NCI-H345 (cell line): Measurements from ENCODE around the gene PIK3R6.
"Not testable (repeated sequence)": the region's sequence is repeated elsewhere in the genome, so short reads cannot be mapped to it uniquely, and the experiment has no call there.

Experiments
- DNase-seq: peaks from one replicate; lab custom pipeline; 2025; lab: John Stamatoyannopoulos, UW

PIK3R6 gene

GRCh38 chr17:8825802-8826201, 41.7 kb downstream of the PIK3R6 start:
- no peak for DNase-seq

DNA sequence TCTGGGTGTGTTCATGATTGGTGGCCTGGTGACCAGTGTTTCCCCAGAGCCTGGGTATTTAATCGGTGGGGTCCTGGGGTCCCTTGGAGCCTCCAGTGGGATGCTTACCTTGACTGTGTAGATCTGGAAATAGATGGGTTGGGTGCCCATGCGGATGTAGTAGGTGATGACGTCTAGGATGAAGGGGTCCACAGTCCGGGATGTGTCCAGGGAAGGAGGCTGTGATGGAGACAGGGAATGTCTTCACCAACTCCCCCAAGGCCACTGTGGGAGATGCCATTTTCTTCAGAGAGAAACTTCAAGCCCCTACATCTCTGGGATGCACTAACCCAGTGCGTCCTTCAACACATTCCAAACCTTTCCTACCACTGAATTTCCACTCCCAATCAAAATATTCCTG, 44.2 kb downstream of the PIK3R6 start:
- no peak for DNase-seq

GRCh38 chr17:8822401-8823035, 45.0 kb downstream of the PIK3R6 start:
- no peak for DNase-seq

- no peak for DNase-seq
These were observed 45.9 kb downstream of the PIK3R6 start for GRCh38 chr17:8821446-8822105.

GRCh38 chr17:8820311-8821010, 47.0 kb downstream of the PIK3R6 start:
- no peak for DNase-seq

GRCh38 chr17:8818654-8819330, 48.7 kb downstream of the PIK3R6 start:
- DNase-seq = no peak

DNA sequence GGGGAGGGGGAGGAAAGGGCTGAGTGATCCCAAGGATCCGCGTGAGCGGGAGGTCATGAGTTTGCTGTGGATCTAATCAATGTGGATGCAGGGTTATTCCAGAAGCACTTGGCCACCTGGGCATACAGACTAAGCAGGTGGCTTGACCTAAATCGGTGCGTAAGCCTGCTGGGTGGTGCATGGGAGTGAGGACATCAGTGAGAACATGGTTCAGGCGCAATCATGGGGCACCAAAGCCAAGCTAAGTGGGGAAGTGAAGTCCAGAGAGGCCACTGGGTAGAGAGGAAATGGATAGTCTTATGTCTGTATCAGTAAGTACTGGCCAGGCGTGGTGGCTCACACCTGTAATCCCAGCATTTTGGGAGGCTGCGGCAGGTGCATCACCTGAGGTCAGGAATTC, 49.4 kb downstream of the PIK3R6 start:
- DNase-seq = no peak

- DNase-seq = no peak
These were observed 60.4 kb downstream of the PIK3R6 start for GRCh38 chr17:8806926-8807550.

- DNase-seq = no peak
These were observed 61.1 kb downstream of the PIK3R6 start for GRCh38 chr17:8806253-8806925.

DNA sequence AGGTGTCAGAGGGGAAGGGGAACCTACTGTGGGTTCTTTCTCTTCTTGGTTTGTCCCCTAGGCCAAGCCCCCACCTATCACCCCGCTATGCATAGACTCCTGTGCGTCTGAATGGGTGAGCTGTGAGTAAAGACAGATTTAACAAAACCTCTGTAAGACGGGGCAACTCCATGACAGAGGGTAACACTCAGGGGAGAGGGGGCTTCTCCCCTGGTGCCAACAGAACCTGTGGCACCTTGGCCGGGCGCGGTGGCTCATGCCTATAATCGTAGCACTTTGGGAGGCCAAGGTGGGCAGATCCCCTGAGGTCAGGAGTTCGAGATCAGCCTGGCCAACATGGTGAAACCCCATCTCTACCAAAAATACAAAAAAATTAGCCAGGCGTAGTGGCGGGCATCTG, 62.1 kb downstream of the PIK3R6 start:
- not testable (repeated sequence) for DNase-seq

DNA sequence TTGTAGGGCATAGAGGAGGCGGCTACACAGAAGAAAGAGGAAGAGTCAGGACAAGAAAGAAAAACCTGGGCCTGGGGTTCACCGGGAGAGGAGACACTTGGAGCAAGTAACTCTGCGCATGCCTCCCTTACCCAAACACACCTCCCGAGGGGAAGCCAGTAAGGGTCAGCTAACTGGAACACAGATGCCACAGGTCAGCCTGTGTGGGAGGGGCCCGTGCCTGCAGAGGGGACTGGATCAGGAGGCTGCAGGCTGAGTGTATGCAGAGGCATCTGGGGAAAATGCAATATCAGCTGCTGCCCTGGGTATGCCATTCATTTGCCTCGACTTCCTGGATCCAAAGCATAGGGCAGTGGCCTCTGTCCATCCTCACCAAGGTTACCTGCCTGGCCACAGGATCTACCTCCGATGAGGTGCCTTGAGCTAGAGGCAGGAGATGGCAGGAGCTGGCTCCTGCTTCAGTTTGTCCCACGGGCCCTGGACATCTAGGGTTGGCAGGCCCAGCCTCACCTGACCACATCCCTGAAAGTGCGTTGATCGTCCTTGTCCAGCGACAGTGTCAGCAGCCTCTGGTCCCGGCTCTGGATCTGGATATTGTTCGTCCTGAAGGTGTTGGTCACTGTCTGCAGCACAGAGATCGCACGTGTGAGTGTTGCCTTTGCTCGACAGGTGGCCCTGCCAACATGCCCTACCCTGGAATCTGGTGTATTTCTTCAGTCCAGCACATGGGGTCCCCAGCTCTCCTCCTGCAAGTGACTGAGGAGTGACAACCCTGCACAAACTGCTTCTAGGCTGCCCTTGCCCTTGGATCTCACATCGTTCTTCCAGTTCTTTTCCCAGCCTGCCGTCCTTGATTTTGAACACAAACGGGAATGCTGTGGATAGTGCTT, 63.7 kb downstream of the PIK3R6 start:
- no peak for DNase-seq

DNA sequence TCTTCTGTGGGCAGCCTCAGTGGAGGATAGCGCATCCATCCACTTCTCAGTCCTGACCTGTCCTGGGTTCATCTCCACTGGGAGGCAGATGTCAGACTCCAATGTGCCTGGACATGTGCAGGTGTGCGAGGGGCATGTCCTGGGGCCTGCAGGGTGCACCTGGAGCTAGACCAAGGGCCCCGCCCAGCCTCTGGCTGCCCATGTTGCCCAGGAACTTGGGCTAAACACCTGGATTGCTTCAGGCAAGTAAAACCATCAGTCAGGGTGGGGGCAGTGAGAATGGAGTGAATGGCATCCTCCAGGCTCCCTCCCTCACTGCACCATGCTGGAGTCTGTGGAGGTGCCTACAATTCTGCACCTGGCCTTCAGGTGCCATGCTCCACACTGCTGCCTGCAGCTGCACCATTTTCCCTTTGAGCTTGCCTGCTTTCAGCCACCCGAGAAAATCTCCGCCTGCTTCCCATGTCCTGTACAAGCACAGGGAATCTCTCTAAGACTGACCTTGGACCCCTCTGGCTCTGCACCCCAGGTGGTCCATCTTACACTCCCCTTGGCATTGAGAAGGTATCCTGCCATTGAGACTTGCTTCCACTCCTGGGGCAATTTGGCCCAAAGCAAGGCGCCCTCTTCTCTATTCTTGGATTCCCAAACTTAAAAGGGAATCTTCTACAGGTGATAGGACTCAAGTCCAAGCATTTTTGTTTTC, 66.2 kb downstream of the PIK3R6 start:
- DNase-seq = no peak

DNA sequence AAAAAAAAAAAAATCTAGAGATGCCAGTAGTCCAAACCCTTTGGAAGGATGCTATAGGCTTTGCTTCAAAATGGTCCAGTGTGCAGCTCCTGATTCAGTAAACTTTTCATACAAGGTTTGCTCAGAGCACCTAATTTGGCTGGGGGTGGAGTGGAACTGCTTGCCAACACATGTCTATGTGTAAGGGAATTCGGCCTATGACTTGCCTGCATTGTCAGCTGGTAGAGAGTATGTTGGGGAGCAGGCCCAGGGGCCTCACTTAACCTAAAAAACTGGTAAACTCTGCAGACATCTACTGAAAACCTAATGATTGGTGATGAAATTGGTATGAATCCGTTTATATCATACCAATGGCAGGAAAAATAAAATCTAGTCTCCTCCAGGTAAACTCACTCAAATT, 66.8 kb downstream of the PIK3R6 start:
- DNase-seq = no peak

DNA sequence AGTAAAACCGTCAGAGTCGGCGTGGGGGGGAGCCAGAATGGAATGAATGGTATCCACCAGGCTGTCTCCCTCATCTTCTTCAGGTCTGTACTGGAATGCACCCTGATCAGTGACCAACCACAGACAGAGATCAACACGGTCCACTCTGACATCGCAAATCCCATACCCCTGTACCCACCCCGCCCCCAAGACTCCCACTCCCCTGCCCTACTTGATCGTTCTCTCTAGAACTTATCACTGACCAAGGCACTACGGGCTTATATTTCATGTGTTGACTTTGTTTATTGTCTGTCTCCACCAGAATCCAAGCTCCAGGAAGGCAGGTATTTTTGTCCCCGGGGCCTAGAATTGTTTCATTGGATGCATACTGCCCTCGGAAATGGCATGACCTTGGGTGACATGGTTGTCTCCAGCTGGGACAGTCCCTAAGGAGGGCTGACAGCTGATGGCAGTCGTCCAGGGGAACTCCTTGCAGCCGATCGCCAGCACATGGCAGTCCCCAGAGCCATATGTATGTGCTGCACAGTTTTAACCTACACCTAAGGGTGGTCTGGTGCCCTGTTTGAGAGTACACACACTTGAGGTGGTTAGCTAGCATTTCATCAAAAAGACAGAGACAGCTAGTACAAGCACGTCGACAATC, 67.8 kb downstream of the PIK3R6 start:
- no peak for DNase-seq

DNA sequence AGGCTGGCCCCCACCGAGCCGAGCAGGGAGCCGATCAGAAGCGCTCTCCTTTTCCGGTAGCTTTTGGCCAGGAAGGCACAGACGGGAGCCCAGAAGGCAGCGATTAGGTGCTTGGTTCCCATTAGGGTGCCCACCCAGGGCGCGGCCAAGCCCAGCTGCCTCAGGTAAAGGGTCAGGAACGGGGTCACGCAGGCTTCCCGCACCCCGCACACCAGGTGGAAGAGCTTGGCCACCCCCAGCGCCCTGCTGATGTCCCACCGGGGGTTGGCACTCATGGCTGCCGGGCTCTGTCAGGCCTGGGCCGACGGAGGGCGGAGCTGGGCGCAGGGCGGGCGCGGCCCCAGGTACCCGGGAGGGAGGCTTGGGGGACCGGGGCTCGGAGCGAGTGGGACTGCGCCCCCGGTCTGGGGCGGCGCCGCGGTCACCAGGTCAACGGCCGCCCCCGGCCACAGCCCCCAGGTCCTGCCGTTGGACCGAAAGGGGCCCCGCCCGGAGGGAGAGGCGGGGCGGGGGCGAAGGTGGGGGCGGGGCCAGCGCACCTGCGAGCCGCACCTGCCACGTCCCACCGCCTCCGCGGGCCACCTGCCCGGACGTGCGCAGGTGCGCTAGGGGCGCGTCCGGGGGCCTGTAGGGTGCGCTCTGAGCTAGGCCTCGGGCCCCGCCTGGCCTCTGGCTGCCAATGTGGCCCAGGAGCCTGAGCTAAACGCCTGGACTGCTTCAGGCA, 68.5 kb downstream of the PIK3R6 start, which contains the start of gene MFSD6L:
TSS of gene MFSD6L (minus strand) at position 520 of the 724 bp plus-strand sequence. CDS start at position 275, 245 bp downstream.
- peak; percentile 40 for DNase-seq

DNA sequence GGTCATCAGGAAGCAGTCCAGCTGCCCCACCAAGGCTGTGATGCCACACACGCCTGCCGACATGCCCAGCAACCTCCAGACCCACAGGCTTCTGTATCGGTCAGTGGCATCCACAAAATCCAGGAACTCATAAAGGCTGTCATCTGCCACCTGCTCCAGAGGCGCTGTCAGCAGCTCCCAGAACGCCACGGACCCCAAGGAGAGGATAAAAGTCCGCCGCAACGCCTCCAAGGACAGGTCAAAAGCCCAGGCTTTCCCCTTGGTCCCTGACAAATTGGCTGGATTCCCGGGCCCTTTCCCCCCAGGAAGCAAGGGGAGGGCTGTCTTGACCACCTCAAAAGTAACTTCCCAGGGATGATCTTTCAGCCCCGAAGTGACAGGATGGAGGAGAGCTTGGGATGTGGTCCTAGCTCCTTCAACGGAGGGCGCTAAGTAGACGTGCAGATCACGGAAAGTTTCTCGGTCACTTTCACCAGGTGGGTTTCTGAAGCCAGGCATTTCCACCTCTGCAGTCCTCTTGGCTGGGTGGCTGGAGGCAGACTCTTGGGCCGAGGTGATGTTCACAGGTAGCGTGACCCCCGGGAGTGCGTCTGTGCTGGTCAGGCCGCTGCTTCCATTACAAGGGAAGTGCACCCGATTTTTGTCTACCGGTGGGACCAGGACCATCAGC, 69.2 kb downstream of the PIK3R6 start:
- DNase-seq = no peak

GRCh38 chr17:8797621-8798175, 69.8 kb downstream of the PIK3R6 start:
- no peak for DNase-seq

GRCh38 chr17:8794636-8795035, 72.8 kb downstream of the PIK3R6 start:
- no peak for DNase-seq
